HUES6 (cell line): ENCODE data around the gene MYCL.

Experiments used
- H3K27ac ChIP-seq: 2 replicates; pipeline ENCODE4 v1.7.0; 2013; ENCODE audit warnings: low read depth, mild to moderate bottlenecking, low read length, inconsistent platforms
- H3K27me3 ChIP-seq: 2 replicates; pipeline ENCODE4 v1.6.1; 2013; ENCODE audit warnings: low read length; ENCODE audit not compliant: control insufficient read depth, insufficient read depth
- H3K36me3 ChIP-seq: 2 replicates; pipeline ENCODE4 v1.6.1; 2013; ENCODE audit warnings: low read length; ENCODE audit not compliant: control insufficient read depth, insufficient read depth
- H3K4me1 ChIP-seq: 2 replicates; pipeline ENCODE4 v1.6.1; 2013; ENCODE audit warnings: low read length; ENCODE audit not compliant: control insufficient read depth, insufficient read depth
- H3K4me3 ChIP-seq: 2 replicates; pipeline ENCODE4 v1.5.1; 2013; ENCODE audit warnings: low read depth, low read length
- H3K9ac ChIP-seq: one replicate; pipeline ENCODE4 v1.6.1; 2013; ENCODE audit warnings: mild to moderate bottlenecking, low read length
- H3K9me3 ChIP-seq: 2 replicates; pipeline ENCODE4 v1.6.1; 2013; ENCODE audit warnings: low read depth, low read length; ENCODE audit not compliant: control insufficient read depth, insufficient read depth

The MYCL gene

DNA sequence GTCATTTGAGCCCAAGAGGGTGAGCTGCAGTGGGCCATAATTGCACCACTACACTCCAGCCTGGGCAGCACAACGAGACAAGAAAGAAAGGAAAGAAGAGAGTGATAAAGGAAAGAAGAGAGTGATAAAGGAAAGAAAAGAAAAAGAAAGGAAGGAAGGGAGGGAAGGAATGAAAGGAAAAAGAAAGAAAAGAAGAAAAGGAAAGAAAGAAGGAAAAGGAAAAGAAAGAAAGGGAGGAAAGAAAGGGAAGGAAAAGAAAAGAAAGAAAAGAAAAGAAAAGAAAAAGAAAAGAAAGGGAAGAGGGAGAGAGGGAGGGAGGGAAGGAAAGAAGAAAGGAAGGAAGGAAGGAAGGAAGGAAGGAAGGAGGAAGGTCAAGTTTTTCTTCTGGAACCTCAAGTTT is 36.0 kb downstream of the MYCL start:
- Histone ChIP-seq H3K9ac (no peak overlapping the region), H3K27ac (no peak overlapping the region), H3K4me3 (no peak overlapping the region), H3K4me1 (no peaks in the 10 kb centered on the region), H3K9me3 (peaks cover 8% of the 10 kb centered on the region; the same call in 1 of the 2 replicates), H3K36me3 (peaks cover 12% of the 10 kb centered on the region), H3K27me3 (no peaks in the 10 kb centered on the region)

DNA sequence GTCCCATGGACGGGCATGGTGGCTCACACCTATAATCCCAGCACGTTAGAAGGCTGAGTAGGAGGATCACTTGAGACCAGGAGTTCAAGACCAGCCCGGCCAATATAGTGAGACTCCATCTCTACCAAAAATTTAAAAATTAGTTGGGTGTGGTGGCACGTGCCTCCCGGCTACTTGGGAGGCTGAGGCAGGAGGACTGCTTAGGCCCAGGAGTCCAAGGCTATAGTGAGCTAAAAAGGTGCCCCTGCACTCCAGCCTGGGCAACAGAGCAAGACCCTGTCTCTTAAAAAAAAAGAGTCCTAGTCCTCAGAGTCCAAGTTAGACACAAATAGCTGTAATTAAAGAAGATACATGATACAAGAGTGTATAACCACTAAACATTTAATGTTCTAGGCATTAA is 38.5 kb downstream of the MYCL start:
- Histone ChIP-seq H3K9me3 (0 out of 2 replicates have a peak, but pooled peaks cover 3% of the 10 kb centered on the region), H3K27me3 (no peaks in the 10 kb centered on the region), H3K27ac (no peak overlapping the region), H3K9ac (no peak overlapping the region), H3K36me3 (peaks cover 9% of the 10 kb centered on the region), H3K4me3 (no peak overlapping the region), H3K4me1 (no peaks in the 10 kb centered on the region)

GRCh38 chr1:39861003-39861402 is 40.7 kb downstream of the MYCL start:
- Histone ChIP-seq H3K27ac (no peak overlapping the region), H3K27me3 (no peaks in the 10 kb centered on the region), H3K9me3 (0 out of 2 replicates have a peak, but pooled peaks cover 3% of the 10 kb centered on the region), H3K36me3 (peaks cover 14% of the 10 kb centered on the region), H3K9ac (no peak overlapping the region), H3K4me1 (no peaks in the 10 kb centered on the region), H3K4me3 (no peak overlapping the region)

- Histone ChIP-seq H3K27ac (no peak overlapping the region), H3K9me3 (0 out of 2 replicates have a peak, but pooled peaks cover 3% of the 10 kb centered on the region), H3K36me3 (peaks cover 21% of the 10 kb centered on the region), H3K4me3 (no peak overlapping the region), H3K27me3 (no peaks in the 10 kb centered on the region), H3K4me1 (no peaks in the 10 kb centered on the region), H3K9ac (no peak overlapping the region)
These were observed 41.6 kb downstream of the MYCL start for GRCh38 chr1:39859859-39860812.

GRCh38 chr1:39858315-39858714 is 43.4 kb downstream of the MYCL start:
- Histone ChIP-seq H3K9ac (no peak overlapping the region), H3K27me3 (no peaks in the 10 kb centered on the region), H3K4me1 (no peaks in the 10 kb centered on the region), H3K4me3 (no peak overlapping the region), H3K9me3 (0 out of 2 replicates have a peak, but pooled peaks cover 3% of the 10 kb centered on the region), H3K27ac (no peak overlapping the region), H3K36me3 (peaks cover 35% of the 10 kb centered on the region)

GRCh38 chr1:39857126-39857878 is 44.4 kb downstream of the MYCL start:
- peaks cover 40% of the 10 kb centered on the region for H3K36me3 ChIP-seq
- no peak overlapping the region for H3K27ac ChIP-seq
- no peak overlapping the region for H3K9ac ChIP-seq
- no peaks in the 10 kb centered on the region for H3K27me3 ChIP-seq
- no peak overlapping the region for H3K4me3 ChIP-seq
- H3K4me1 ChIP-seq = no peaks in the 10 kb centered on the region
- H3K9me3 ChIP-seq = 0 out of 2 replicates have a peak, but pooled peaks cover 3% of the 10 kb centered on the region

- Histone ChIP-seq H3K27ac (no peak overlapping the region), H3K27me3 (no peaks in the 10 kb centered on the region), H3K9ac (no peak overlapping the region), H3K36me3 (peaks cover 48% of the 10 kb centered on the region), H3K4me1 (no peaks in the 10 kb centered on the region), H3K9me3 (no peaks in the 10 kb centered on the region), H3K4me3 (no peak overlapping the region)
These were observed 47.0 kb downstream of the MYCL start for GRCh38 chr1:39854738-39855137.

- Histone ChIP-seq H3K4me1 (no peaks in the 10 kb centered on the region), H3K4me3 (no peak overlapping the region), H3K9ac (no peak overlapping the region), H3K9me3 (no peaks in the 10 kb centered on the region), H3K27ac (no peak overlapping the region), H3K27me3 (no peaks in the 10 kb centered on the region), H3K36me3 (peaks cover 52% of the 10 kb centered on the region)
These were observed 47.4 kb downstream of the MYCL start for GRCh38 chr1:39854314-39854713.

DNA sequence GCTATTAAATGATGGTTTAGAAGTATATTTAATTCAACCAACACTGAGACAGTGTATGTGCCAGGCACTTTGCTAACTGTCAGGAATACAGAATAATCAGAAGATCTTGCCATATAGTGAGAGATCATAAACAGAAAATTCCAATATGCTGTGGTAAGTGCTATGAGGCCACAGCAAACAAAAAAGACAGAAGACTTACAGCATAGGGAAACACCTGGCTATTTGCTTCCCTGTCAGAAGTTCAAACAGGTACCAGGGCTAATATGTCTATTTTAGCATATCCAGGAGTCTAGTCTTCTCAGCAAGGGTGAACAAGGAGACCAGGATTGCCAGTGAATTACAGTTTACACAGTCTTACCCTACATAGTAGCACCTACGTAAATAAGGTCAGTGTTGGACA is 48.8 kb downstream of the MYCL start:
- H3K27me3 ChIP-seq = no peaks in the 10 kb centered on the region
- no peak overlapping the region for H3K4me3 ChIP-seq

DNA sequence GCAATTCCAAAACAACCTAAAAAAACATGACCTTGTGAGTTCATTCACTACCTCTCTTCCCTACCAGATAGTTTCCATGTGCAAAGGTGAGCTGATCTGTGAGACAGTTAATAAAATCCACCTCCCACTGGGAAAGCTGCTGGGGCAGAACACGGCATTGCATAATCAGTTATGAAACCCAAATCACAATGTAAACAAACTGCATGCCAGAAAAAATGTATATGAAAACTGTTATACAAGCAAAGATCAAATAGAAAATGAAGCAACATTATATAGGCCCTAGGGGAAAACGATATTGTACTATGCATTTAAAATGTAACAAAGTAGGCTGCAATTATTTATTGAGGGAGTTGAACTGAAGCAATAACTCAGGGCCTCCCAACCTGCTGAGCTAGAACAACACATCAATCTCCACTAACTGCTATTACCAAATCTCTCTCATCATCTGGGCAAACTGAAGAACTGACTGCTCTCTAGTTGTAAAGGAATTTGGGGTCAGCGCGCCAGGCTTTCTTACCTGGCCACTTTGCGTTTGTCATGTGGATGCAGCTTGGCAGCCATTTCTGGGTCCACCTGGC is 49.4 kb downstream of the MYCL start:
- peaks cover 67% of the 10 kb centered on the region for H3K36me3 ChIP-seq
- H3K27me3 ChIP-seq = no peaks in the 10 kb centered on the region
- no peaks in the 10 kb centered on the region for H3K4me1 ChIP-seq
- H3K9ac ChIP-seq = no peak overlapping the region
- H3K9me3 ChIP-seq = no peaks in the 10 kb centered on the region
- H3K27ac ChIP-seq = no peak overlapping the region
- H3K4me3 ChIP-seq = no peak overlapping the region

More for the DNA sequence above, 48.8 kb downstream of the MYCL start:
- H3K9me3 ChIP-seq = no peaks in the 10 kb centered on the region
- no peak overlapping the region for H3K9ac ChIP-seq
- H3K4me1 ChIP-seq = no peaks in the 10 kb centered on the region
- H3K36me3 ChIP-seq = peaks cover 62% of the 10 kb centered on the region
- H3K27ac ChIP-seq = no peak overlapping the region
